Thoracic aorta (tissue), 2 donors: ENCODE measurements around the gene PPIF. TPM values are rescaled to one million over a fixed set of nuclear protein-coding genes. Genes with fewer than 3 reads are reported as not detected.

ENCODE experiments used
- ATAC-seq: fragments of 150-250 bp; one replicate; pipeline ENCODE4 v1.8.0; 2017; ENCODE audit warnings: low read depth; ENCODE audit not compliant: insufficient number of reproducible peaks, low FRiP score
- DNase-seq: peaks from one replicate; pipeline ENCODE4 v3.0.0-alpha.2; 2020; ENCODE audit warnings: low spot score
- H3K27ac ChIP-seq, 2 donors: fragments of 200-600 bp; sonication (generic); 1 replicate in 1 of 2; 2 replicates in 1 of 2; pipeline ENCODE4 v1.5.1; 2016; ENCODE audit warnings: mild to moderate bottlenecking in 2 of 2, moderate library complexity in 2 of 2
- H3K27me3 ChIP-seq: fragments of 200-600 bp; sonication (generic); replicated peaks from 2 replicates; pipeline ENCODE4 v1.6.0; 2016; ENCODE audit warnings: mild to moderate bottlenecking; ENCODE audit not compliant: insufficient read depth
- H3K36me3 ChIP-seq: fragments of 200-600 bp; sonication (generic); one replicate; pipeline ENCODE4 v1.5.1; 2016
- H3K4me1 ChIP-seq, 2 donors: fragments of 200-600 bp; sonication (generic); 1 replicate in 1 of 2; 2 replicates in 1 of 2; pipeline versions ENCODE4 v1.5.1 to v1.6.0; 2016; ENCODE audit warnings: low read depth in 2 of 2, mild to moderate bottlenecking in 1 of 2; ENCODE audit not compliant: control insufficient read depth in 1 of 2
- H3K4me3 ChIP-seq: fragments of 200-600 bp; sonication (generic); 2 replicates; pipeline ENCODE4 v1.5.1; 2016; ENCODE audit warnings: mild to moderate bottlenecking
- H3K9me3 ChIP-seq: fragments of 200-600 bp; sonication (generic); 2 replicates; pipeline ENCODE4 v1.5.1; 2016
- CTCF ChIP-seq: fragments of 200-600 bp; sonication (generic); IDR thresholded peaks from one replicate; pipeline ENCODE4 v1.5.1; 2019; ENCODE audit warnings: antibody characterized with exemption
- total RNA-seq, 2 donors: library from RNA; depleted of rRNA; stranded (reverse); fragments of >200 nt; gene quantifications; one replicate each; pipeline versions ENCODE4 v1.1.0 to v1.2.3, GENCODE V29; 2016

PPIF gene
- total RNA-seq, 2 donors from 2014 or later = 5.7 to 44.2 TPM

GRCh38 chr10:79311581-79312407, 35.5 kb upstream of the PPIF start:
- Histone ChIP-seq H3K36me3 (peaks cover 27% of the 10 kb centered on the region), H3K9me3 (no peaks in the 10 kb centered on the region), H3K27ac (no peak overlapping the region), H3K4me3 (no peak overlapping the region), H3K27me3 (no peaks in the 10 kb centered on the region), H3K4me1 (no peaks in the 10 kb centered on the region)
- DNase-seq (no peak), ATAC-seq (no peak)
- no peak for TF ChIP-seq CTCF

- Histone ChIP-seq H3K4me3 (no peak overlapping the region), H3K36me3 (peaks cover 20% of the 10 kb centered on the region), H3K4me1 (peaks cover 0 to 8% of the 10 kb centered on the region in 2 donors), H3K9me3 (no peaks in the 10 kb centered on the region), H3K27me3 (no peaks in the 10 kb centered on the region), H3K27ac (no peak overlapping the region)
- no peak for ATAC-seq
- no peak for DNase-seq
- no peak for TF ChIP-seq CTCF
Observed at GRCh38 chr10:79312601-79313187, 34.6 kb upstream of the PPIF start.

- Histone ChIP-seq H3K36me3 (peaks cover 14% of the 10 kb centered on the region), H3K27me3 (no peaks in the 10 kb centered on the region), H3K4me3 (no peak overlapping the region), H3K4me1 (peaks cover 0 to 13% of the 10 kb centered on the region in 2 donors), H3K9me3 (no peaks in the 10 kb centered on the region), H3K27ac (no peak overlapping the region)
- no peak for TF ChIP-seq CTCF
- no peak for DNase-seq
- no peak for ATAC-seq
Observed at GRCh38 chr10:79313320-79313719, 33.9 kb upstream of the PPIF start.

GRCh38 chr10:79313911-79314439, 33.3 kb upstream of the PPIF start:
- no peaks in the 10 kb centered on the region for H3K9me3 ChIP-seq
- no peak overlapping the region for H3K27ac ChIP-seq
- H3K27me3 ChIP-seq = no peaks in the 10 kb centered on the region
- DNase-seq (no peak), ATAC-seq (no peak)
- TF ChIP-seq CTCF = no peak
- no peak overlapping the region for H3K4me3 ChIP-seq
- H3K36me3 ChIP-seq = peaks cover 8% of the 10 kb centered on the region
- peaks cover 0 to 13% of the 10 kb centered on the region in 2 donors for H3K4me1 ChIP-seq

GRCh38 chr10:79314761-79315601, 32.3 kb upstream of the PPIF start:
- ATAC-seq = no peak
- Histone ChIP-seq H3K4me1 (peaks cover 0 to 13% of the 10 kb centered on the region in 2 donors), H3K27me3 (no peaks in the 10 kb centered on the region), H3K36me3 (no peaks in the 10 kb centered on the region), H3K4me3 (no peak overlapping the region), H3K9me3 (no peaks in the 10 kb centered on the region), H3K27ac (no peak overlapping the region)
- DNase-seq = no peak
- no peak for TF ChIP-seq CTCF
